ENCODE results near the gene GEMIN7. TPM values are rescaled to one million over a fixed set of nuclear protein-coding genes. Genes with fewer than 3 reads are reported as not detected.

GEMIN7 gene, protein sequence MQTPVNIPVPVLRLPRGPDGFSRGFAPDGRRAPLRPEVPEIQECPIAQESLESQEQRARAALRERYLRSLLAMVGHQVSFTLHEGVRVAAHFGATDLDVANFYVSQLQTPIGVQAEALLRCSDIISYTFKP
- polyA plus RNA-seq (2011; rRNA removed) (42.2 and 49.2 TPM in 2 replicates), polyA plus RNA-seq (2017; fragmentation: RNase III; extraction: RNeasy Plus Mini Kit Qiagen cat#74134 plus additional on column Dnase treatment) (75.3 to 86.0 TPM (median 79.4 TPM) in 3 replicates), polyA minus RNA-seq (2011; rRNA and poly(A)+ RNA removed) (23.2 and 33.1 TPM in 2 replicates)
- 86.7 and 115 TPM in 2 replicates for polyA plus RNA-seq (2012; cell fraction: cytosol; rRNA removed)
- polyA plus RNA-seq (2012; cell fraction: nucleus; rRNA removed) = 97.2 and 109 TPM in 2 replicates

DNA sequence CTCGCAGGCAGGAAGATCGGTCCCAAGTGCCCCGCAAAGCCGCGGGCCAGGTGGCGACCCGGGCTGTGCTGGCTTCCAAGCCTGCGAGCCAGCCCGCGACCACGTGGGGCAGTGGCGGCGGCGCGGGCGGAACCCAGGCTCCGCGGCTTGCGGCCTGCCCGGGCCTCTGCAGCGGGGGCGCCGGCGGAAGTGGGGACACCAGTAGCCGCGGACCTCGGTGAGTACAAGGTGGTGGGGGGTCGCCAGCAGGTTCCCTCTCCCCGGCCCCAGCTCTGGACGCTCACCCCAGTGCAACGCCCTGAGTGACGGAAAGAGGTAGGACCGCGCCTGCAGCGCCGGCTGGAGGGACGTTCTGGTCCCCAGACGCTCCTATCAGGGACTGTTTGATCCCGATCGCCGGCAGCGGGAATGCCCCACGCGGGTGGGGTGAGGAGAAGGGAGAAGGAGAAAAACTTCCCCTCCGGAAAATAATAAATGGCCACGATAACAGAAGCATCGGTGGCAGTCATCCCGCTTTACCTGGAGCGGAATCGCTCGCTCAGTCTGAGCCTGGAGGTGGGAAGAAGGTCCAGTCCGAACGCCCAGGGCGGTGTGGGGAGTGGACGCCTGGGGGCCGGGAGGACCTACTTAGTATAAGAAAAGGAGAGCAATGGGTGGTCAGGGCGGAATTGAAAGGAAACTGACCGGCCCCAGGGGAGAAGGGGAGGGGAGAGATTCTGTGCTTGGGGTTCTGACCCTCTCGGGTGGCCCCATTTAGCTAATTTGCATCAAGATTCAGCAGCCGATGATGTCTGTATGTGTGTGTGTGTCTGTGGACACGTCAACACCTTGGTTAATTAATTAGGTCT, at the start of gene GEMIN7:
Gene GEMIN7, plus strand, starts transcription at position 198 of the 848 bp plus-strand sequence. CDS start 10,855 bp downstream, outside the sequence.
- WGBS (ENCODE audit: missing lambda C conversion rate) = under 1% methylated on average over 43 of the region's 61 CpGs
- ChIA-PET CTCF (interaction anchor here (0.6 to 7.7 kb wide), 8 partner anchors 13 to 138 kb away, joined by 3 to 56 read pairs (median 4); partner anchors contain the start of gene PPP1R37), POLR2A (interaction anchor here (0.5 to 2.8 kb wide), 10 partner anchors 9 to 114 kb away, joined by 3 to 22 read pairs (median 4); partner anchors contain the start of genes BLOC1S3, PPP1R37 and TRAPPC6A)
- H3K4me2 ChIP-seq = peak within 1 kb of the TSS; percentile 92
- H3K4me1 ChIP-seq = peaks cover 31% of the 10 kb centered on the region
- DNase-seq (ENCODE audit: low read depth in 1 of 2, low spot score in 1 of 2) (peak; percentile 83 to 88), ATAC-seq (peak; percentile 66 to 80), FAIRE-seq (no peak)
- H3K27ac ChIP-seq = peak within 1 kb of the TSS; percentile 91 to 95
- H3K9me3 ChIP-seq = no peaks in the 10 kb centered on the region
- H3K4me3 ChIP-seq = peak within 1 kb of the TSS; percentile 96
- TF ChIP-seq ESRRA (IDR thresholded peaks at IDR 0.05; ENCODE audit: borderline replicate concordance, low read length) (peak; percentile 47; the same call in 1 of the 2 replicates), EHF (CRISPR knock-in tag; IDR thresholded peaks at IDR 0.05) (0 out of 2 replicates have a peak, but pooled peaks have one; percentile 72), CEBPB (IDR thresholded peaks at IDR 0.05) (peak in 1 of 2 experiments; percentile 43; a peak in 1 of 4 replicates), NFE2L2 (conservative IDR thresholded peaks at IDR 0.05; ENCODE audit: low read length) (no peak), CHD2 (IDR thresholded peaks at IDR 0.05; ENCODE audit: low read length, partially characterized antibody) (no peak), CBX8 (IDR thresholded peaks at IDR 0.05) (no peak), NPAS2 (CRISPR knock-in tag; IDR thresholded peaks at IDR 0.05; ENCODE audit: borderline replicate concordance) (peak; percentile 68; the same call in 1 of the 2 replicates), ZC3H11A (IDR thresholded peaks at IDR 0.05) (no peak), HOXB13 (CRISPR knock-in tag; IDR thresholded peaks at IDR 0.05; ENCODE audit: low read depth) (peak; percentile 57; the same call in 1 of the 2 replicates), REST (IDR thresholded peaks at IDR 0.05) (peak; percentile 38; the same call in 1 of the 2 replicates), MAZ (IDR thresholded peaks at IDR 0.05; ENCODE audit: borderline replicate concordance, low read depth, low read length) (peak; percentile 89; the same call in 1 of the 2 replicates), TFCP2L1 (CRISPR knock-in tag; IDR thresholded peaks at IDR 0.05) (no peak), RARB (CRISPR knock-in tag; IDR thresholded peaks at IDR 0.05) (no peak), EHMT2 (IDR thresholded peaks at IDR 0.05; ENCODE audit: low read depth) (no peak), RAD21 (conservative IDR thresholded peaks at IDR 0.05 in 1 of 2, IDR thresholded peaks at IDR 0.05 in 1 of 2) (peak in 1 of 2 experiments; percentile 32; a peak in 1 of 5 replicates), HOXB5 (CRISPR knock-in tag; IDR thresholded peaks at IDR 0.05) (peak; percentile 82), BCL3 (IDR thresholded peaks at IDR 0.05) (peak; percentile 86; the same call in 2 of the 3 replicates), MAFK (IDR thresholded peaks at IDR 0.05; ENCODE audit: partially characterized antibody) (no peak), POLR2AphosphoS2 (conservative IDR thresholded peaks at IDR 0.05; ENCODE audit: low read length) (no peak), CHD4 (IDR thresholded peaks at IDR 0.05; ENCODE audit: borderline replicate concordance) (no peak), HEYL (CRISPR knock-in tag; IDR thresholded peaks at IDR 0.05) (no peak), SREBF2 (IDR thresholded peaks at IDR 0.05) (no peak), EP300 (IDR thresholded peaks at IDR 0.05) (peak in 1 of 2 experiments; percentile 24; a peak in 1 of 5 replicates), PBX3 (IDR thresholded peaks at IDR 0.05) (peak; percentile 51), HDAC2 (IDR thresholded peaks at IDR 0.05) (no peak), POLR2A (IDR thresholded peaks at IDR 0.05; ENCODE audit: low read length) (peak; percentile 85)
- TF ChIP-seq, protein P1, sequence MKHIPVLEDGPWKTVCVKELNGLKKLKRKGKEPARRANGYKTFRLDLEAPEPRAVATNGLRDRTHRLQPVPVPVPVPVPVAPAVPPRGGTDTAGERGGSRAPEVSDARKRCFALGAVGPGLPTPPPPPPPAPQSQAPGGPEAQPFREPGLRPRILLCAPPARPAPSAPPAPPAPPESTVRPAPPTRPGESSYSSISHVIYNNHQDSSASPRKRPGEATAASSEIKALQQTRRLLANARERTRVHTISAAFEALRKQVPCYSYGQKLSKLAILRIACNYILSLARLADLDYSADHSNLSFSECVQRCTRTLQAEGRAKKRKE (CRISPR knock-in tag; IDR thresholded peaks at IDR 0.05; ENCODE audit: low read depth) = peak; percentile 82; the same call in 1 of the 2 replicates
- TF ChIP-seq, protein P2, sequence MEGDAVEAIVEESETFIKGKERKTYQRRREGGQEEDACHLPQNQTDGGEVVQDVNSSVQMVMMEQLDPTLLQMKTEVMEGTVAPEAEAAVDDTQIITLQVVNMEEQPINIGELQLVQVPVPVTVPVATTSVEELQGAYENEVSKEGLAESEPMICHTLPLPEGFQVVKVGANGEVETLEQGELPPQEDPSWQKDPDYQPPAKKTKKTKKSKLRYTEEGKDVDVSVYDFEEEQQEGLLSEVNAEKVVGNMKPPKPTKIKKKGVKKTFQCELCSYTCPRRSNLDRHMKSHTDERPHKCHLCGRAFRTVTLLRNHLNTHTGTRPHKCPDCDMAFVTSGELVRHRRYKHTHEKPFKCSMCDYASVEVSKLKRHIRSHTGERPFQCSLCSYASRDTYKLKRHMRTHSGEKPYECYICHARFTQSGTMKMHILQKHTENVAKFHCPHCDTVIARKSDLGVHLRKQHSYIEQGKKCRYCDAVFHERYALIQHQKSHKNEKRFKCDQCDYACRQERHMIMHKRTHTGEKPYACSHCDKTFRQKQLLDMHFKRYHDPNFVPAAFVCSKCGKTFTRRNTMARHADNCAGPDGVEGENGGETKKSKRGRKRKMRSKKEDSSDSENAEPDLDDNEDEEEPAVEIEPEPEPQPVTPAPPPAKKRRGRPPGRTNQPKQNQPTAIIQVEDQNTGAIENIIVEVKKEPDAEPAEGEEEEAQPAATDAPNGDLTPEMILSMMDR (IDR thresholded peaks at IDR 0.05) = no peak; the same call in 2 of the 3 replicates

Data from A549 (cell line).